Glomerular endothelial cell (primary cell): Measurements from ENCODE around the gene SLC9C1. TPM values are rescaled to one million over a fixed set of nuclear protein-coding genes. Genes with fewer than 3 reads are reported as not detected.

Experiments used
- DNase-seq: peaks from one replicate; pipeline ENCODE4 v3.0.0-alpha.2; 2011; ENCODE audit warnings: low read depth, low spot score; ENCODE audit errors: extremely low read depth
- total RNA-seq: library from RNA; depleted of rRNA; stranded (reverse); fragments of >200 nt; gene quantifications from 2 replicates; pipeline ENCODE4 v1.2.3, GENCODE V29; 2015

SLC9C1 gene
- total RNA-seq, 1 donor from 2014 or later: not detected

DNA sequence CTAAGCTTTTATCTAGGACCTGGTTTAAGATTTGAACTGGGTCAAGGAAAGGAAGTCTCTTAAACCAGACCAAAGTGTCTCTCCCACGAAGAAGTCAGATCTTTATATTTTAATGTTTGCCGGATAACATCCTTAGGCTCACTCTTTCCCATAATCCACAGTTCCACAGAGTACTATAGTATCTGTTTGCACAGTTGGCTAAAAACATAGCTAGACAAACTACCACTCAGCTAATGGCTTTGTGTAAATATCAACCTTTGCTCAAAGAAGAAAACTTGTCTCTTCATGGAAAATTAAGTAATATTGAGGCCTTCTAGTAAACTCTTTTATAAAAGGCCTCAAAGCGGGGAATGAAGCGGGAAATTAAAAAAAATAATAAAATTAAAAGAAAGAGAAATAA lies 13.5 kb upstream of the SLC9C1 start:
- DNase-seq: no peak

GRCh38 chr3:112306825-112307224 lies 12.8 kb upstream of the SLC9C1 start:
- DNase-seq: no peak

- DNase-seq: no peak
These were observed 10.6 kb upstream of the SLC9C1 start for GRCh38 chr3:112304611-112305010.

DNA sequence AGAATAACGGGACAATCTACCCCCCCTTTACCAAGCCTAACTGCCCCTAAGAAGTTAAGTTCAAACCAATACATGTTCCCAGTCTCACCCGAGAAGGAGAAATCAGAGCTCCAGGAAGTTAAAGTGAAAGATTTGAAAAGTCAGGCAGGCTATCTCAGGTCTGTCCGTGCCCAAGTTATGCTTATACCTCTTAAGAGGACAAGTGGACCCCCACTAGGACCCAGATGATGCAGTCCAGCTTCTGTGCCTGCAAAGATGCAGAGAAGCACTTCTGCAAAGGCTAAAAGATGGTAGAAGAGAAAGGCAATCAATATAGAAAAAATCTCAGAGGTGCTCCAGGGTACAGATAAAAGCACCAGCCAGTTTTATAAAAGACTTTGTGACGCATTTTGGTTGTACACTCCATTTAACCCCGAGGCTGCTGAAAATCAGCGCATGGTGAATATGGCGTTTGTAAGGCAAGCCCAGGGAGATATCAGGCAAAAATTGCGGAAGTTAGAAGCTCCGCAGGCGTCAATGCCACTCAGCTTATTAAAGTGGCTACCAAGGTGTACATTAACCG lies 9.8 kb upstream of the SLC9C1 start:
- DNase-seq: no peak

DNA sequence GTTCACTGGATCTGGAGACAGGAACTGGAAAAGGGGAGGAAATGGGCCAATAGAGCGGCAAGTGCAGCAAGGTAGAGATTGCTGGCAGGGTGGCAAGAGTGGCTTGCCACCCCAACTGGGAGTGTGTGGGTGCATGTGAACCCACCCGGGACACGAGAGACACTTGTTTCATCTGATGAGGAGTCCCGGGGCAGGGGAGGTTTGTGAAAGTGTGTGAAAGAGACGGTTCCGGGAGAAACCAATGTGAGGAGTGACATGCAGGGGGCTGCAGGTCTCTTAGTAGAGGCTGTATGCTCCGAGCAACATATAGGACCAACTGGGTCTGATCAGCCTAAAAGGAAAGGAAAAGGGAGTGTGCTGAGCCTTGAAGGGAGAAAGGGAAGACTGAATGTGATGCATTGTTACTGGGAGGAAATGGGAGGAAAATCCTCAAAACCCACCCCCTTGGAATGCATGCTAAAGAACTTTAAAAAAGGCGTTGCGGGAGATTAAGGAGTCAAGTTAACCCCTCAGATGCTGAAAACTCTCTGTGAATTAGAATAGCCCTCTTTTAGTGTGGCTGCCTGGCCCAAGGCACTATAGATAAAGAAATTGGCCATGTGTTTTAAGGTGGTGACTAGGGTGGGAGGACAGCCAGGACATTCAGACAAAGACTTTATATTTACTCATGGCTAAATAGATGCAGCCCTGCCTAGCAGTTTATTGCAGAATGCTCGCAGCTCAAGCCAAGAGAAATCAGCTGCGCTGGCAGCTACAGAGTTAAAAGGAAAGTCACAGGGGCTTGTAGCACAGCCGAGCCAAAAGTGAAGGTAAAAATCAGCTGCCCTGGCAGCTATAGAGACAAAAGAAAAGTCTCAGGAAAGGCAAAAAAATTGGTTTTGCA lies 9.1 kb upstream of the SLC9C1 start:
- DNase-seq: no peak

GRCh38 chr3:112302150-112302830 lies 8.3 kb upstream of the SLC9C1 start:
- no peak for DNase-seq

DNA sequence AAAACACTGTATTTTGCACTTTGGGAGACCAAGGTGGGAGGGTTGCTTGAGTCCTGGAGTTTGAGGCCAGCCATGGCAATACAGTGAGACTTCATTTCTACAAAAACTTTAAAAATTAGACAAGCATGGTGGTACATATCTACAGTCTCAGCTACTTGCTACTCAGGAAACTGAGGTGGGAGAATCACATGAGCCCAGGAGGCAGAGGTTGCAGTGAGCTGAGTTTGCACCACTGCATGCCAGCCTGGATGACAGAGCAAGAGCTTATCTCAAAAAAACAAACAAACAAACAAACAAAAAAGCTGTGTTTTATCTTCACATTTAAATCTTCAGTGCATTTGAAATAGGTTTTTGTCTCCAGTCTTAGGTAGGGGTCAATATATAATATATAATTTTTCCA lies 4.8 kb upstream of the SLC9C1 start:
- no peak for DNase-seq

- no peak for DNase-seq
These were observed 3.7 kb upstream of the SLC9C1 start for GRCh38 chr3:112297714-112298113.

GRCh38 chr3:112289011-112289410 lies 5.0 kb downstream of the SLC9C1 start:
- DNase-seq: no peak

- no peak for DNase-seq
These were observed 13.8 kb downstream of the SLC9C1 start for GRCh38 chr3:112280266-112280665.

- DNase-seq: no peak
These were observed 20.5 kb downstream of the SLC9C1 start for GRCh38 chr3:112273536-112273935.

- DNase-seq: no peak
These were observed 32.3 kb downstream of the SLC9C1 start for GRCh38 chr3:112261742-112262141.

GRCh38 chr3:112260563-112260962 lies 33.5 kb downstream of the SLC9C1 start:
- no peak for DNase-seq

DNA sequence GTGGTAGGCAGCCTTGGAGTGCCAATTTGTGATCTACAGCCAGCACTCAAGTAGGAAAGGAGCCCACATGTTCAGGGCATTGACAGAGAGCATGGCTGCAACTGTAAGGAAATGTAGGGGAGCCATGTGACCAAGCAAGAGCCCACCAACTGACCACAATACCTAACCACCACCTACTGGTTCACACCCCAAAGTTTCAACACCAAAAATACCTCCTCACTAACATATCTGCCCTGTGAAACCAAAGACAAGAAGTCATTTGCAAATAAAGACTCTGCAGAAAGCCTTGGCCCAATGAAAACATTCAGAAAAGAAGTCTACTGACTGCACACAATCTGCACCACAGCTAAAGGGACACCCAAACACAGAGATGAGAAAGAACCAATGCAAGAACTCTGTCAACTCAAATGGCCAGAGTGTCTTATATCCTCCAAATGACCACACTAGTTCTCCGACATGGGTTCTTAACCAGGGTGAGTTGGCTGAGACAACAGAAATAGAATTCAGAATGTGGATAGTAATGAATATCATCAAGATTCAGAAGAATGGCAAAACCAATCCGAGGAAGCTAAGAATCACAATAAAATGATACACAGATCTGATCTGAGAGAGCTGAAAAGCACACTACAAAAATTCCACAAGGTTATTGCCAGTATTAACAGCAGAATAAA lies 40.6 kb downstream of the SLC9C1 start:
- DNase-seq: no peak

GRCh38 chr3:112247900-112248299 lies 46.1 kb downstream of the SLC9C1 start:
- no peak for DNase-seq

GRCh38 chr3:112247350-112247749 lies 46.7 kb downstream of the SLC9C1 start:
- DNase-seq: no peak

DNA sequence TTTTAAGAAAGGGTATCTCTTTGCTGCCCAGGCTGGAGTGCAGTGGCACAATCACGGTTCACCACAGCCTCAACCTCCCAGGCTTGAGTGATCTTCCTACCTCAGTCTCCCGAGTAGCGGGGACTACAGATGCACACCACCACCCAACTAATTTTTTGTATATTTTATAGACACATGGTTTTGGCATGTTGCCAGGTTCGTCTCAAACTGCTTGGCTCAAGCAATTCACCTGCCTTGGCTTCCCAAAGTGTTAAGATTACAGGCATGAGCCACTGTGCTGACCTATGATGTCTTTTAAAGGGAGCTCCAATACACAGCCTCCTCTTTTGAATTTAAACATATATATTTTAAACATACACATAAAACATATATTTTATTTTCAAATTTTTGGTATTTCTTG lies 60.9 kb downstream of the SLC9C1 start:
- DNase-seq: no peak

- DNase-seq: no peak
These were observed 62.3 kb downstream of the SLC9C1 start for GRCh38 chr3:112231727-112232126.

GRCh38 chr3:112230033-112230432 lies 64.0 kb downstream of the SLC9C1 start:
- no peak for DNase-seq

DNA sequence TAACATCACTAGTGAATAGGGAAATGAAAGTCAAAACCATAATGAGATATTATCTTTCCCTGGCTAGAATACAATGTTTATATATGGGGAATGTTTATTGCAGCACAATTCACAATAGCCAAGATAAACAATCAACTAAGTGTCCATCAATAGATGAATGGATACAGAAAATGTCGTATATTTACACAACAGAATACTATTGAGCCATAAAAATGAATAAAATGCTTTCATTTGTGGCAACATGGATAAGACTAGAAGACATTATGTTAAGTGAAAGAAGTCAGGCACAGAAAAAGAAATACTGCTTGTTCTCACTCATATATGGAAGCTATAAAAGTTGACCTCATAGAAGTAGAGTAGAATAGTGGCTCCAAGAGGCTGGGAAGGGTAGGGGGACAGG lies 65.2 kb downstream of the SLC9C1 start:
- no peak for DNase-seq

GRCh38 chr3:112200317-112200666 lies 93.7 kb downstream of the SLC9C1 start:
- DNase-seq: no peak
